Measurements from ENCODE around the gene ZNF622.

ZNF622 gene

DNA sequence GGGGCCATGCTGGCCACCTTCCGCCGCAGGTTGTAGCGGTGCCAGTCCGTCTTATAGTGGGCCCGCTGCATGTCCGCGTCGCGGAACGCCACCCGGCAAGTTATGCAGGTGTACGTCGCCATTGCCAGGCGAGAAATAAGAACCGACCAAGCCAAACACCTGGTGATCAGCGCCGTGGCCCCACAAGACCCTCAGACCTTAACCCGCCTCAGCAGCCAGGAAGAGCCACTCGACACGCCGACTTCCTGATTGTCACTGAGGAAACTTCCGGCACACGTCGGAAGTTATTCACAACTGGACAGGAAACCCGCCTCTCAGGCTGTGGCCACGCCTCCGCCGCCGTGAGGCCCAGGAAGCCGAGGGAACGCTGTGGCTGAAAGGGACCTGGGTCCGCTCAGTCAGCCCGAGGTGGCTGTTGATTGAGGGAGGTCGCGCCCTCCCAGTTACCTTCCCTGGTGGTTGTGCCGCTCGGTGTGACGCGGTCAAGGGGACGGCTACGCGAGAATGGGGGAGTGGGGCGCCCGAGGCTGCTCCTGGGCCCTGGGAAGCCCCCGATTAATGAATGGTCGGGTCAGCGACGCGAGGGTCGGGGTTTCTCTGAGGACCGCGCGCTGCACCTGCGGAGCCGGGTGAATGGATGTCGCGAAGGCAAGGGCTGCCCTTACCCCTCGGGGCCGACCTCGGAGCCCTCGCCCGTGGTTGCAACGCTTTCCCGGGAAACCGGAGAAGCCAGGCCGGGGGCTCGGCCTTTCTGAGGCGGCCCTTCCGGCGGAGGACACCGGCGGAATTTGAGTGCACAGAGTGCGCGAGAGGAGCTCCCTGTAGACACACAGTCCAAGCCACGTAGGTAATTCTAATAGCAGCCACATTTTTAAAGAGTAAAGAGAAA, at the start of gene ZNF622:
ZNF622 (minus strand) TSS at position 257 of the 889 bp plus-strand sequence; CDS start at position 122, 135 bp downstream.
- DNase-seq (ENCODE audit: low read depth, low spot score) = peak; percentile 94

- no peak for DNase-seq (ENCODE audit: low read depth, low spot score)
Measured at GRCh38 chr5:16510098-16510497, 44.5 kb upstream of the ZNF622 start.

DNA sequence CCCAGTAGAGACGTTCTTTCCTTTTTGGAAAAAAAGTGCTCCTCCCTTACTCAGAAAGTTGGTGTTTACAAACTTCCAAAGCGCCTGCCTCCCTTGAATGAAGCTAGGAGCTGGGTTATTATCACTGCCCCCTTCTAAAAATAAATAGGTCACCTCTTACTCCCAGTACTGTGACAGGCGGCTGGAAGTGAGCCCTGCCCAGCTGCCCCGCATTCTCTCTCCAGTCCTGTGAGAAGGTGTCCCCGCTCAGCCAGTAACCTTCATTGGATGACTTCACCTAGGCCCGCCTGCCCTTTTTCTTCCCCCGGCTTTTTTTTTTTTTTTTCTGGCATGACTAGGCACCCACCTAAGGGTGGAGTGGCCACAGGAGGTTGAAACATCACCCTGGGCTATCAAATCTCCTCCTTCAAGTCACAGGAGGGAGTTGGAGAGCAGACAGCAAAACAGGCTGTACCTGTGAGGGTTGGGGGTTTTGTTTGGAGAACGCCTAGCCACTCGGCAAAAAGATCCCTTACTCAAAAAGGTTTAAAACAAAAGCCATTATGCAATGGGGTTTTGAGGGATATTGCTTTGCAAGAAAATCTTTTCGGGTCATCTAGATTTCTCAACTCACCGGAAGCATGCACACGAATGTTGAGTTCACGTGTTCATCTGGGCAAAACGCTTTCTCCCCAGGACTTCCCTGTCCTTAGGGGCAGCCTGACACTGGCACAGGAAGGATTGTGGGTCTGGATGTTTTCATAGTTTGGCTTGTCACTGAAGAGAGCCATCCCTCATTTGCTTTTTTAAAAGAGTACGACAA, 43.3 kb upstream of the ZNF622 start:
- peak; percentile 94 for DNase-seq (ENCODE audit: low read depth, low spot score)

- no peak for DNase-seq (ENCODE audit: low read depth, low spot score)
Measured at GRCh38 chr5:16507716-16508115, 42.1 kb upstream of the ZNF622 start.

DNA sequence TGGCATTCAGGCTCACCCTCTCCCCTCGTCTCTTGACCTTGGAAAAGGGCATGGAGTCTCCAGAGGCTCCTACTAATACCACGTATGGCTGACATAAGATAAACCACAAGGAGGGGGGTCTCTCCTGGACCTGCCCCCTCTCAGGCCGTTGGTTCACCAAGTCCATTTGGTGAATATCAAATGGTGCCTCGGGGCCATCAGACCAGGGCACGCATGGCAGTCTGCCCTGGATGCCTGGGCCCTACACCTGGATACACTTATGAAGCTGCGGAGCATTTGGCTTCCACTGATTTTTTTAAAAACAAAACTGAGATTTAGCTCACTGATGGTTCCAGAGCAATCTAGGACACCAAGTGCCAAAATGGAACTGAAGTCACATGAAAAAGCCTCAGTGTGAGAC, 40.3 kb upstream of the ZNF622 start:
- no peak for DNase-seq (ENCODE audit: low read depth, low spot score)

DNA sequence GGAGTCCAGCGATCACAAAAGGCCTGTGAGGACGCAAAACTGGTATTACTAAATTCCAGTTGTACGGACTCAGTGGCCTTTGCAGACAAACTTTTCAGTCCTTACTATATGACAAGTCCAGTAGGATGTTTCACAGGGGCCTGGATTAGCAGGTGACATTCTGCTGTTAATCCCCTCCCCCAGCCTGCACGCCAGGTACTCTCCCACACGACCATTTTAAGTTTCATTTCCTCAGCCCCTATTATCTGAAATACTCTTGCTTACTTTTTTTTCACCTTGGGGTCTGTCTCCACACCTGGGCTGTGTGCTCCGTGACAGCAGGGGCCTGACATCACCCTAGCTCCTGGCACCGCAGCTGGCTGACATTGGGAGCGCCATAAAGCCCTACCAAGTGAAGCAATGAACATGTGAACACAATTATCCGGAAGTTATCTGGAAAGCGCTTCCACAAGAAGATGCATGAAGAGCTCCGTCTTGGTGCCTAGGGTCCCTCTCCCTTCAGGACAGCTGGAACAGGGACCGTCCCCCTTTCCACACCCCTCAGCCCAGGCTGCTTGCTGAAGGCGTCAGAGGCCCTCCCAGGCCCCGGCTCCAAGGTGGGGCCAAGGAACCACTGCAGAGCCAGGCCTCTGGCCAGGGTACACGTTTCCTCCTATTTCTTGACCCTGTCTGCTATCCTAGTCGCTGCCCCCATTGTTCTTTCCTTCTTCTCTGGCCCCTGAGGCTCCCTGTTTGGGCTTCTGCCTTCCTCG, 39.7 kb upstream of the ZNF622 start:
- no peak for DNase-seq (ENCODE audit: low read depth, low spot score)

DNA sequence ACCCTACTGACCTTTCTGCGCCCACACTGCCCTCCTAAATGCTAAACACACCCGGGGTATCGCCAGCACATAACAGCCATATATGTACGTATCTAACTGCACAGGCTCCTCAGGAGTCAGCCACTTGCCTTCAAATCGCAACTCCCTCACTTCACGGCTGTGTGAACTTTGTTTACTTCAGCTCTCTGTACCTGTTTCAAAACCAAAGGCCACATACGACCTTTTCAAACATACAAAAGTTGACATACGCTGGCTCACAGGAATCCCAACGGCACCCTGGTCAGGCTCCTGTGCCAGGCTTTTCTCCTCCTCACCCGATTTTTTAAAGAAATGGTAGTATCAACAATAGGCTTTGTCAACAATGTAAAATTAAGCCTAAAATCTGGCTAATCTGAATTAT, 39.0 kb upstream of the ZNF622 start:
- DNase-seq (ENCODE audit: low read depth, low spot score) = no peak

DNA sequence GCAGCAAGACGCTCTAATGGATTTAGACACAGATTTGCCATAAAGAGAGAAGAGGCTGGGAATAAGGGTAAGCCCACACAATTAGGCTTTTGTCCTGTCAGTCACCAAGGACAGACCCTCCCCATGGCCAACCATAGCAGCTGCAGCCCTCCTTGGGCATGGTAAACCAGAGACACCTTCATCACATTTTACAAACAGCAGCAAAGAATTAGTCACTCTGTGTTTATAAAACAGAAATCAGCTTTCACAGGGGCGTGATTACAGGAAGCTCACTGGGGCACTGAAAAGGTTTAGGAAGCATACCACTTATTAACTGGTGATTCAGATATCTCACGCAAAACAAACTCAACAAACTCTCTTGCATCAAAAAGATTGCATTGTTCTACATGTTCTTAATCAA, 37.3 kb upstream of the ZNF622 start:
- peak; percentile 11 for DNase-seq (ENCODE audit: low read depth, low spot score)

- no peak for DNase-seq (ENCODE audit: low read depth, low spot score)
Measured at GRCh38 chr5:16500024-16500423, 34.4 kb upstream of the ZNF622 start.

DNA sequence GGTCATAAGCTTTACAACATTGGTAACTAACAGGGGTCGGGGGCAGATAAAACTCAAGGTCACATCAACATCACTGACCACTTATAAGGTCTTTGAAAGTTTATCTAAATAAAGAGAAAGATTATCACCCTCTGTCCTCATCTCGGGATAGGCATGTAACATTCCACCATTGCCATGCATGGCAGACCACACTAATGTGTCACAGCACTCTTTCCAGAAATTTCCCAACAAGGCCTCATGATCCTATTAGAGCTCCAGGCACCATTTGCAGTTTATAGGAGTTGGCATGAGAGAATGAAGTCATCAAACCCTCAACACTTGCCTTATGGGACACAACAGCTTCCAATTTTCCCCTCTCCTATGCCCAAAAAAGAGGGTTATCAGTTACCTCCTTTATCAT, 31.9 kb upstream of the ZNF622 start:
- no peak for DNase-seq (ENCODE audit: low read depth, low spot score)

GRCh38 chr5:16493261-16493660, 27.7 kb upstream of the ZNF622 start:
- no peak for DNase-seq (ENCODE audit: low read depth, low spot score)

GRCh38 chr5:16492398-16493140, 27.0 kb upstream of the ZNF622 start:
- no peak for DNase-seq (ENCODE audit: low read depth, low spot score)

DNA sequence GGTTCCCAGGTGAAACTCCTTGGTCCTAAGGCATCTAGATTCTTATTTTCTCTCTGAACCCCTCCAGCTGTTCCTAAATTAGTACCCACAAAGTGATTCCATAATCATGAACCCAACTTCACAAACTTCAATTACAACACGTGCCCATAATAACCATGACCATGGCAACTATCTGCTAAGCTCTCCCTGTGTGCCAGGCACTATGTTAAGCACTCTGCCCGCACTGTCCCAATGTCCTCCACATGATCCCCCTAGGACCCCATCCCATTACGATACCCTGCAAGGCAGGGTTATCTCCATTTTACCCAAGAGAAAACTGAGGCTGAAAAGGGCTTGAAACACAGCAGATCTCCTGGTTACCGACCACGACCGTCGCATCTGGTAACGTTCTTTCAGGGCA, 25.3 kb upstream of the ZNF622 start:
- DNase-seq (ENCODE audit: low read depth, low spot score) = no peak

DNA sequence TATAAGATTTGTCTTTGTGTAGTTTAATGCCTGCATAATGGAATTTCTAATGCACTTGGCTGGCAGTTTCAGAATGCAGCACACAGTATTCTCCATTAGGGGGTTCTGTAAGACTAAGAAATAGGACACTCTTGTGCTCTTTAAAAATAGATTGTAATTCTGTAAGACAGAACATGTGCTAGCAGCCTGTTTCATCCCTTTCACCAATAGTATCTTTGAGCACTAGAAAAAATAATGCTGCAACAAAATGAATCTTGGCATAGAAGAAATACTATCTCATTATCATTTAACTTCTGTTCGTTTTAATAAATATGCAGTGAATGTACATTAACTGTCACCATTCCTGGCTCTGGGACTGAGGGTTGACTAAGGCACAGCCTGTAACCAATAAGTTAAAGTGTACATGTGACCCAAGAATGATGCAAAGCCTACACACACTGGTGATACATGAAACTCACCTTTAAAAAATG, 23.8 kb upstream of the ZNF622 start:
- DNase-seq (ENCODE audit: low read depth, low spot score) = no peak

DNA sequence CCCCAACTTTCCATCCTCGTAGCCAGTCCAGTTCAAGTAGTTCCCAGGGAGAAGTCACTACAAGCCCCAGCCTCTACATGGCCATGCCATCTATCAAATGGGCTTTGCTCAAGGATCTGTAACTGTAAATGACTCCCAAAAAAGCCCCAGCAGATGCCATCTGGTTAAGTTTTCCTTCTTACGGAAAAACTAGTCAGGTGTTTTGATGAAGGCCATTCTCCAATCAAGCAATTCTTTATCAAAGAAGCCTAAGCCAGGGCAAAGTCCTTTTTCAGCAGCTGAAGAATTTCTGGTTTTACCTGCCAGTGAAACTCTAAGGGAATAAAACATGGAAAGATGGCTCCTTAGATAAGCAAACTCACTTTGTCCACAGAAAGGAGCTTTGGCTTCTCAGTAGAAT, 21.9 kb upstream of the ZNF622 start:
- no peak for DNase-seq (ENCODE audit: low read depth, low spot score)

- DNase-seq (ENCODE audit: low read depth, low spot score) = no peak
Measured at GRCh38 chr5:16486711-16487111, 21.1 kb upstream of the ZNF622 start.

GRCh38 chr5:16485656-16486055, 20.1 kb upstream of the ZNF622 start:
- DNase-seq (ENCODE audit: low read depth, low spot score) = no peak

DNA sequence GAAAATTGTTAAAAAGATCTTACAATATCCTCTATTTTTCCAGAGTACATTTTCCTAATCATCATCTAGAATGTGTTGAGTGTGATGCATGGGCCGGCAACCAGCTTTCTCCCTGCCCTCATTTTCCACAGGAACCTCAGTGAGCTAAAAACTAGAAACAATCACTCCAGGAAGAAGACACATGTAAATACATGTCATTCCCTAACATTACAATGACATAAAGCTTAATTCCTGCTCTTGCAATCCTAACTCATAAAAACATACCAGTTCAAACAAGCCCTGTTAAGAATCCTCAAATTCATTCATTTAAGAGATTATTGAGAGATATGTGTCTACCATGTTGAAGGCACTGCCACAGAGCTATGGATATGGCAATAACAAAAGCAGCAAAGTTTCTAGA, 18.5 kb upstream of the ZNF622 start:
- DNase-seq (ENCODE audit: low read depth, low spot score) = no peak

GRCh38 chr5:16483361-16483760, 17.8 kb upstream of the ZNF622 start:
- no peak for DNase-seq (ENCODE audit: low read depth, low spot score)

DNA sequence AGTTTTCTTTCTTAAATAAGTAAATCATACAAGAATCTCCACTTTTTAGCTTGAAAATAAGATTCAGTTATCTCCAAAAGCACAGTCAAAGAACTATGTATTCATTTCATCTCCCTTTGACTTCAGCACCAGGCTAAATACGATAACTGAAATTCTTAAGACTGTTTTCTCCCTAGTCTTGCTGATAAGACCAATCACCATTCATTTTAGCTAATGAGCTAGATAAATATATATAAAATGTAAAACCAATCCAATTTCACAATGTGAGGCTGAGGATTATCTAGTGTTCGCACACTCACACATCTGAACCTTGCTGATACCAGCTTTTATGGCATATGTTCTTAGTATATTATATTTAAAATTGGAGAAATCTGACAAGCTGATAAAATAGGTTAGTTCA, 17.3 kb upstream of the ZNF622 start:
- no peak for DNase-seq (ENCODE audit: low read depth, low spot score)

- no peak for DNase-seq (ENCODE audit: low read depth, low spot score)
Measured at GRCh38 chr5:16480821-16481538, 15.4 kb upstream of the ZNF622 start.

Measured in ELF-1 (cell line).